Middle frontal gyrus (tissue), 1 donor: ENCODE data around the gene ACAN.

ENCODE experiments used
- DNase-seq: peaks from one replicate; pipeline ENCODE4 v3.0.0-alpha.2; 2015; ENCODE audit warnings: low spot score; ENCODE audit errors: extremely low spot score

Gene ACAN

DNA sequence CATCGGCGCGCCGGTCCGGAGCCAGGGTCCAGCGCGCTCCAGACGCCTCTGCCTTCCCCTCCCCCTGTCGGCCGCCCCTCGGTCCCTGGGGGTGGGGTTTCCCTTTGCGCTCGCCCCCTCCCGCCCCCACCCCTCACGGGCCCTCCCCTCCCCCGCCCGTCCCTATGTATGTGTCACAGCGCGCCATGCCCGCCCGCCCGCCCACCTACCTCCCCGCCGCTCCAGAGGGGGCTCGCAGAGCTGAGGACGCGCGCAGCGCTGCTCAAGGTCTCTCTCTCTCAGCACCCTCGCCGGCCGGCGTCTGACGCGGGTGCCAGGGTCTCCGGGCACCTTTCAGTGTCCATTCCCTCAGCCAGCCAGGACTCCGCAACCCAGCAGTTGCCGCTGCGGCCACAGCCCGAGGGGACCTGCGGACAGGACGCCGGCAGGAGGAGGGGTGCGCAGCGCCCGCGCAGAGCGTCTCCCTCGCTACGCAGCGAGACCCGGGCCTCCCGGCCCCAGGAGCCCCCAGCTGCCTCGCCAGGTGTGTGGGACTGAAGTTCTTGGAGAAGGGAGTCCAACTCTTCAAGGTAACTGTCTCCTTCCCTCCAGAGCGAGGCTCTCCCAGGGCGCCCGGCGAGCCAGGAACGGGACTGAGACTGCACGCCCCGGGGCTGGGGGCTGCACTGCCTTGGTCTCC is at the start of gene ACAN:
Gene ACAN, plus strand, starts transcription at position 196 of the 679 bp plus-strand sequence. CDS start 32,771 bp downstream, outside the sequence.
- DNase-seq: no peak

- DNase-seq: no peak
These were observed 46.7 kb upstream of the ACAN start for GRCh38 chr15:88756521-88756920.

- no peak for DNase-seq
These were observed 46.3 kb upstream of the ACAN start for GRCh38 chr15:88756921-88757320.

DNA sequence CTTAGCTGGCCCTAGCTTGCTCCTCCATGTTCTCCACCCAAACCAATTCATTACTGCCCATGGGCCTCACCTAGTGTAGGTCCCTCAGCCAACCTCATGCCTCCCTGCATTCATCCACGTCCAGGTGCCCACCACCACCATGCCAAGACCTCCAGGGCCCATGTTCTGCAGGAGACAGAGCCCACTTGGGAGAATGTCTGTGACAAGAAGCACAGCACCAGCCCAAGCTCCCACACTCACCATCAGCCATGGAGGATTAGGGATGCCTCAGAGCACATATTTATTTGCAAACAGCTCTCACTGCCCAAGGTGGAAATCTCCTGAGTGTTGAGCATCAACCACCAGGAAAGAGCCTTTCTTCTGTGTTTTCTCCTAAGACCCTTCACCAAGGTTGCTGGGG is 43.4 kb upstream of the ACAN start:
- no peak for DNase-seq

DNA sequence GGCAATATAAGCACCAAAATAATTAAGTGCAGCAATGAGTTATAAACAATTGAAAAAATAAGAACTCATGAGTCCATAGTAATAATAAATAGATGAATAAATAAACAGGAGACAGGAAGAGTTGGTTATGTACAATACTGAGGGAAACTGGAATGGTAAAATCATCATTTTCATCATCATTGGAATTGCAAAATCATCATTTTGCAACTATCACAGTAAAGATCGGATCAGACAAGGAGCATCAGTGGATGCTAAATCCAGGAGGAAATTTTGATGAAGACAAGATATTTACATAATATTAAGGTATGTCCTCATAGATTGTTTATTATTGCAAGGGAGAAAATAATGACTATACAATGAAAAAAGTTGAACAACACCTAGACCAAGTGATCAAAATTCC is 38.8 kb upstream of the ACAN start:
- no peak for DNase-seq

- DNase-seq: no peak
These were observed 38.0 kb upstream of the ACAN start for GRCh38 chr15:88765212-88765611.

- no peak for DNase-seq
These were observed 33.9 kb upstream of the ACAN start for GRCh38 chr15:88769161-88769971.

- no peak for DNase-seq
These were observed 27.5 kb upstream of the ACAN start for GRCh38 chr15:88775776-88776175.

DNA sequence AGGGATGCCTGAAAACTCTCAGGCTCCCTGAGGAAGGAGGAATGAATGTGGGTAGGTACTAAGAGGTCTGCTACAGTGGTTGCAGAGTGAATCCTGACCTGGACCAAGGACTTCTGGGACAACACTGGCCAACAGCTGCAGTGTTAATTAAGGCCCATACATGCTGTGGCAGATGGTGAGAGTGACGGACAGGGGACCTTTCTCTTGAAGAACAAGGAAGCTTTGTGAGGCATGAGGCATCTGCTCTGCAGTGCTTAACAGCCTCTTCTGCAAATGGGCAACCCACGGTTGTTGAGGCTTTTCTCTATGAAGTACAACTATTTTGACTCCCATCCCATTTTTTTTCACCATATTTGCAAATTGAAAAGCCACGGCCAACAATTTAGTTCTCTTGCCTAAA is 26.6 kb upstream of the ACAN start:
- no peak for DNase-seq

- DNase-seq: no peak
These were observed 23.3 kb upstream of the ACAN start for GRCh38 chr15:88779944-88780343.

DNA sequence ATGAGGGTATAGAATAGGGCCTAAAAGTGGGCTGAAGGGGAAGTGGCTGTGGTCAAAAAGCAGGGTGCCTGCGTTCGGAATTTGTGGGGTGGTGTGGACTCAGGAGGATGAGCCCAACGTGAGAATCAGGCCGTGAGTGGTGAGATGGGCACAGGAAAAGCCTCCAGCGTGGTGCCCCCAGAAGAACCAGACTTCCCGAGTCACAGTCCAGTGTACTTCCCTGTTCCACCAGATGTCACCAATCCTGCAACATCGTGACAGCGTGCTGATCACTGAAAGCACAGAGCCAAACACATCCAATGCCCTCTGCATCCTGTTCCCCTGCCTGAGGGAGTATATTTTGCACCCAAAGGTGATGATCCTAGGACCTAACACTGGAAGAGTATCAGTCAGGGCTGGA is 20.8 kb upstream of the ACAN start:
- no peak for DNase-seq

GRCh38 chr15:88785217-88785616 is 18.0 kb upstream of the ACAN start:
- no peak for DNase-seq

DNA sequence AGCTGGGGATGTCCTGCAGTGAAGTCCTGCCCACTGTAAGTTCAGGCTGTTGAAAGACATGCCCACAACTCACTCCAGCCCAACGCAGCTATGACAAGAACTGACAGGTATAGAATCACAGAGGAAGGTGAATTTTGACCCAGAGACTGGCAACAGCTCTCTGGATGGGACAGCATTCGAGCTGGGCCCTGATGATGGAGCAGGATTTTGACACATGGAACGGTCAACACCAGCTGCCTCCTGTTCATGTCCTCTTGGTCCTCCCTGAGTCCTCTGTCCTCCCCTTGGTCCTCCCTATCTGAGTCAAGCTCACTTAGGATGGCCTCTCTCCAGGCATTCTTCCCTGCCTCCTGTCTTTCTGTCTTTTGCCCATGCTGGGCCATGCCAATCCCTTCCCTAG is 15.2 kb upstream of the ACAN start:
- no peak for DNase-seq

- no peak for DNase-seq
These were observed 14.4 kb upstream of the ACAN start for GRCh38 chr15:88788816-88789215.

DNA sequence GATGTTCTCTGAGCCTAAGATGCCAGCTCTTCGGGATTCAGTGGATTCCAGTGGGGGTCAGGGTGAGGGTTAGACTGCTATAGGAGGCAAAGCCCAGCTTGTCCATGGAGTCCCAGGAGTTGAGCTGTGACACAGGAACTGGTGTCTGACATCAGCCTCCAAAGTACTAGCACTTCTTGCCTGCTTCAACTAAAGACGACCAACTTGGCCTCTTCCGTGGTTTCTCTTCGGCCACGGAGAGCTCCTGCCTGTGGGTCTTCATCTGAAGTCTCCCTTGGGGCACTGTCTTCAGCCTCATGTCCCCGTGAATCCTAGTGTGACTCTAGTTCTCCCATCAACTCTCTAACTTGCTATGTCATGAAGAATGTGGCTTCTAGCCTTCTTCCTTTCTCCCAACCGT is 12.8 kb upstream of the ACAN start:
- no peak for DNase-seq

- no peak for DNase-seq
These were observed 11.6 kb upstream of the ACAN start for GRCh38 chr15:88791637-88792036.

- no peak for DNase-seq
These were observed 10.6 kb upstream of the ACAN start for GRCh38 chr15:88792342-88793282.

- DNase-seq: no peak
These were observed 9.2 kb upstream of the ACAN start for GRCh38 chr15:88794001-88794400.

DNA sequence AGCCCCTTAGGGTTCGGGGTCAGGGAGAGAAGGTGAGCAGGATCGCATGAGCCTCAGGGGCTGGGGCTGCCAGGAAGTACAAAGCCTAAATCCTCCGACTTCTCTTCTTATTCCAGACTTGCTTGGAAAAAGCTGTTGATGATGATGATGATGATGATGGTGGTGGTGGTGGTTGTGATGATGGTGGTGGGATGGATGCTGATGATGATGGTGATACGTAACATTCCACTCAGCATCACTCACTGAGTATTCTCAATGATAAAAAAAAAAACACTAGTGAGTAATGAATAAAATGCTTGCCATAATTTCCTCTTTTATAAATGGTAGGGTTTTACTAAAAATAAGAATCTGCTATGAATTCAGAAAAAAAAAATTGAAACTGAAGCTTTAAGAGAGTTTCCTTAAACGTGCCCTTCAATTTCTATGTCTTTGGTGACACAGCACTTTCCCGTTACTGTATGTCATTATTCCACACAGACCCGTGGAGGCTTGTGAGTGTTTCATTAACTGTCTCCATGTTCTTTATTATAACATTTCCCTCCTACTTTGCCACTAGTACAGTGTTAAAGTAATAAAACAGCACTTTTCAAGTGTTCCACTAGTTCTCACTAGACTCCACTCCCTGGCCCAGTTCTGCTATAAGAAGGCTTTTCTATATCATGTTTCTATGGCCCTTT is 5.4 kb upstream of the ACAN start:
- DNase-seq: no peak

GRCh38 chr15:88799341-88799740 is 3.9 kb upstream of the ACAN start:
- DNase-seq: no peak

DNA sequence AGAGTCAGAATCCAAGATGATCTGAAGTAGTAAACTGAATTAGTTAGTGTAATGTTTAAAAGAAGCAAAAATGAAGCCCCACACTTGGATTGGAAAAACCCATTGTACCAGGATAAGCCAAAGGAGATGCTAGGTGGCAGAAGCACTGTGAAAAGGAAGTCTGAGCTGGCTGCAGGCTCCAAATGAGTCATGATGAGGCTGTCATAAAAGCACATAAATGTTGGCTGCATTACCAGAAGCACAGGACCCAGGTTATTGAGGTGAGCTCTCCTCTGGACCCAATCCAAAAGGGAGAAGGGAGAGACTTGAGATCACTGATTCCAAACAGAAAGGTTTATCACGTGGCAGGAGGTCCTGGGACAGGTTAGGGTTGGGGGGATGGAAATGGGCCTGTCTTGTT is 3.2 kb upstream of the ACAN start:
- no peak for DNase-seq
